Activated CD4-positive, alpha-beta memory T cell treated with anti-CD3 and anti-CD28 coated beads for 36 hours (primary cell): ENCODE measurements around the gene ZBTB16. TPM values are rescaled to one million over a fixed set of nuclear protein-coding genes. Genes with fewer than 3 reads are reported as not detected.

Source experiments
- CTCF ChIA-PET: fragments of 350-600 bp; sonication (Branson Sonifier 250); formaldehyde crosslinking; loops from one replicate; lab custom pipeline; 2021; ENCODE audit warnings: antibody characterized with exemption, inconsistent platforms; lab: Charles Lee
- POLR2A ChIA-PET: fragments of 350-600 bp; sonication (Branson Sonifier 250); formaldehyde crosslinking; loops from one replicate; lab custom pipeline; 2021; ENCODE audit warnings: antibody characterized with exemption; lab: Charles Lee
- DNase-seq: peaks from one replicate; pipeline ENCODE4 v3.0.0-alpha.2; 2020
- H3K27ac Mint-ChIP-seq: one replicate; pipeline ENCODE4 v1.8.0; 2021; ENCODE audit warnings: mixed read lengths
- H3K27me3 Mint-ChIP-seq: one replicate; pipeline ENCODE4 v1.8.0; 2021; ENCODE audit warnings: mixed read lengths
- H3K36me3 Mint-ChIP-seq: one replicate; pipeline ENCODE4 v1.8.0; 2021; ENCODE audit warnings: mixed read lengths
- H3K4me1 Mint-ChIP-seq: one replicate; pipeline ENCODE4 v1.8.0; 2021; ENCODE audit warnings: low read depth, mixed read lengths
- H3K4me3 Mint-ChIP-seq: one replicate; pipeline ENCODE4 v1.8.0; 2021; ENCODE audit warnings: mild to moderate bottlenecking, mixed read lengths
- H3K9me3 Mint-ChIP-seq: one replicate; pipeline ENCODE4 v1.8.0; 2021; ENCODE audit warnings: mixed read lengths
- intact Hi-C: fragments of 100-400 bp; cut with micrococcal nuclease; formaldehyde crosslinking; loops from one replicate; pipeline ENCODE4 v1.15.1; 2023
- total RNA-seq, 2 experiments: library from RNA; stranded (reverse); gene quantifications; one replicate each; pipeline ENCODE4 v1.2.3, GENCODE V29; 2021

ZBTB16 gene
- total RNA-seq, 2 experiments from 2014 or later = 7.7 to 9.7 TPM

GRCh38 chr11:114065094-114065493 lies 5.6 kb downstream of the ZBTB16 start:
- Mint-ChIP-seq H3K4me1 (peaks cover 4% of the 10 kb centered on the region), H3K27me3 (peaks cover 6% of the 10 kb centered on the region), H3K36me3 (no peaks in the 10 kb centered on the region), H3K4me3 (no peak overlapping the region), H3K27ac (no peak overlapping the region), H3K9me3 (no peaks in the 10 kb centered on the region)
- no peak for DNase-seq
- ChIA-PET POLR2A (interaction anchor here (1.7 kb wide), 1 partner anchor 9 kb away, joined by 7 read pairs; no protein-coding TSS in a partner anchor), CTCF (interaction anchor here (3.1 kb wide), 1 partner anchor 196 kb away, joined by 12 read pairs; no protein-coding TSS in a partner anchor)
- intact Hi-C loops = no loop called here

DNA sequence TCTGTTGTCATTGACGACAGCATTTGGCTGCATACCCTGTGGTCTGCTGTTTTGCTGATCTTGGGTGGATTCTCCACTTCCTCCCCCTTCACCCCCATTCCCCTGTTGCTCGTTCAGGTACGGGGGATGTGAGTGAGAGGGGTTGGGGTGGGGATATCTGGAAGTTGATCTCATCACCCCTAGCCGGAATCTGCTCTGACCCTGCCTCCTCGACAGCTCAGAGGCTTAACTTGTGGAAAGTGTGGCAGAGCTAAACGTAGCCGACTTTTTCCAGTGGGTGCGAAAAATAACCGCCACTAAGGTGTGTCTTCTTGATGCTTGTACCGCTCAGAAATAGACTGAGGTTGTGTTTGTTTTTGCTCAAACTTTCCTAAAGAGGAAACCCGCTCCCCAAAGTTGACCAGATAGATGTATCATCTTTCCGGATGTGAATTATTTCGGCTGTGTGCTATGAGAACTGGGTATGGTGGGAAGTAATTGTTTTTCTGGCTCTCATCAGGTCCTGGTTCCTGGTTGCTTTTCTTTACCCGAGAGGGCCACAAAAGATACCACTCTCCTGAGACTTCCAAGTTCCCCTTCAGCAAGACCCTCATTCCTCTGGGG lies 6.6 kb downstream of the ZBTB16 start:
- Mint-ChIP-seq H3K9me3 (no peaks in the 10 kb centered on the region), H3K4me1 (peaks cover 4% of the 10 kb centered on the region), H3K27ac (peak overlapping the region; percentile 85), H3K36me3 (no peaks in the 10 kb centered on the region), H3K4me3 (peak overlapping the region; percentile 49), H3K27me3 (peaks cover 6% of the 10 kb centered on the region)
- DNase-seq = peak; percentile 42
- CTCF ChIA-PET = interaction anchor here (3.1 kb wide), 1 partner anchor 194 kb away, joined by 12 read pairs; no protein-coding TSS in a partner anchor
- POLR2A ChIA-PET = interaction anchor here (1.7 kb wide), 1 partner anchor 8 kb away, joined by 7 read pairs; no protein-coding TSS in a partner anchor
- intact Hi-C loops = no loop called here

GRCh38 chr11:114068327-114068726 lies 8.8 kb downstream of the ZBTB16 start:
- Mint-ChIP-seq H3K4me1 (peaks cover 13% of the 10 kb centered on the region), H3K36me3 (no peaks in the 10 kb centered on the region), H3K4me3 (no peak overlapping the region), H3K27me3 (no peaks in the 10 kb centered on the region), H3K27ac (no peak overlapping the region), H3K9me3 (no peaks in the 10 kb centered on the region)
- intact Hi-C loops = no loop called here
- ChIA-PET POLR2A (no interaction called here), CTCF (no interaction called here)
- DNase-seq = no peak

- ChIA-PET CTCF (interaction anchor here (0.6 to 0.8 kb wide), 2 partner anchors 29 to 122 kb away, joined by 3 read pairs; no protein-coding TSS in a partner anchor), POLR2A (interaction anchor here (0.6 to 1.9 kb wide), 2 partner anchors 9 to 27 kb away, joined by 3 to 4 read pairs; no protein-coding TSS in a partner anchor)
- H3K4me1 Mint-ChIP-seq = peaks cover 29% of the 10 kb centered on the region
- no peak overlapping the region for H3K4me3 Mint-ChIP-seq
- intact Hi-C loops = no loop called here
- H3K9me3 Mint-ChIP-seq = no peaks in the 10 kb centered on the region
- peaks cover 3% of the 10 kb centered on the region for H3K36me3 Mint-ChIP-seq
- DNase-seq = no peak
- no peaks in the 10 kb centered on the region for H3K27me3 Mint-ChIP-seq
- H3K27ac Mint-ChIP-seq = no peak overlapping the region
Measured at GRCh38 chr11:114070464-114071139, 11.1 kb downstream of the ZBTB16 start.

DNA sequence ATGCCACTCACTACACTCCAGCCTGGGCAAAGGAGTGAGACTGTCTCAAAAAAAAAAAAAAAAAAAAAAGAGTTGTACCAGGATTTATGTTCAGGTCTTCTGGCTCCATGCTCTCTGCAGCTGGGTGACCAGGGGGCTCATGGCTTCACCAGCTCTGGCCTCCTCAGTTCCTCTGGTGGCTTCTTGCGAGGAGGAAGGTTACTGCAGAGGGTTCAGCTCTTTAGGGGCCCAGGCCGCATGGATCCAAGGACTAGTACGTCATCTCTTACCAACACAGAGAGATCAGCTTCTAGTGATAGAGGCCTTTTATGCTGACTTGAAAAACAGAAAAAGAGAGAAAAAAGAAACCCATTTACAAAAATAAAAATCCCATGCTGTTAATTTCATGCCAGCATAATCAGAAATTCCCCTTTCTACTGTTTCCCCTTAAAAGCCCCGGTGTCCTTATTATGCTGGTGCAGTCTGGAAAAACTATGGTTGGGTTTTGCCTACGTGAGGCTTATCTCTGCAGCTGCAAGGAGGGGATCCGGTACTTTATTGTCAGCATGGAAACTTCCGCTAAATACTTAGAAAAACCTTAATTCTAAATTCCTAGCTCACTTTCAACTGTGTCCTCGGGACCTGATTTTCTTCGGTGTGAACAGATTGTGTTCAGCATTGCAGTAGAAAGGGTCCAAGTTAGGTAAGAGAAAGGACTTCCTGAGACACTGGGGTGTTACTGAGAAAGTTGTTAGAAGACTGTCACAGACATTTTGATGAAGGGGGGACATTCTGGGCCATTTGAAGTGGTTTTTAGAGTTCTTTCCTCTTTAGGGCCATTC lies 13.7 kb downstream of the ZBTB16 start:
- Mint-ChIP-seq H3K27me3 (no peaks in the 10 kb centered on the region), H3K4me3 (peak overlapping the region; percentile 29), H3K36me3 (peaks cover 3% of the 10 kb centered on the region), H3K9me3 (no peaks in the 10 kb centered on the region), H3K4me1 (peaks cover 50% of the 10 kb centered on the region), H3K27ac (peak overlapping the region; percentile 82)
- POLR2A ChIA-PET = interaction anchor here (1.1 to 2.2 kb wide), 3 partner anchors 8 to 13 kb away, joined by 5 to 9 read pairs (median 7); partner anchors contain the start of gene ZBTB16
- CTCF ChIA-PET = interaction anchor here (1.0 to 1.2 kb wide), 2 partner anchors 13 to 107 kb away, joined by 3 read pairs; no protein-coding TSS in a partner anchor
- no peak for DNase-seq
- intact Hi-C loops = loop anchor here (1.0 kb wide), 1 partner anchor 14 kb away; the partner anchor contains the start of gene ZBTB16

- ChIA-PET CTCF (interaction anchor here (1.0 kb wide), 1 partner anchor 11 kb away, joined by 3 read pairs; no protein-coding TSS in a partner anchor), POLR2A (interaction anchor here (2.2 kb wide), 2 partner anchors 8 to 13 kb away, joined by 7 to 9 read pairs; partner anchors contain the start of gene ZBTB16)
- no peaks in the 10 kb centered on the region for H3K9me3 Mint-ChIP-seq
- H3K36me3 Mint-ChIP-seq = peaks cover 3% of the 10 kb centered on the region
- H3K4me1 Mint-ChIP-seq = peaks cover 57% of the 10 kb centered on the region
- DNase-seq = no peak
- intact Hi-C loops = loop anchor here (1.0 kb wide), 1 partner anchor 15 kb away; the partner anchor contains the start of gene ZBTB16
- peak overlapping the region; percentile 15 for H3K4me3 Mint-ChIP-seq
- H3K27ac Mint-ChIP-seq = peak overlapping the region; percentile 82
- H3K27me3 Mint-ChIP-seq = no peaks in the 10 kb centered on the region
Measured at GRCh38 chr11:114073828-114074381, 14.4 kb downstream of the ZBTB16 start.

DNA sequence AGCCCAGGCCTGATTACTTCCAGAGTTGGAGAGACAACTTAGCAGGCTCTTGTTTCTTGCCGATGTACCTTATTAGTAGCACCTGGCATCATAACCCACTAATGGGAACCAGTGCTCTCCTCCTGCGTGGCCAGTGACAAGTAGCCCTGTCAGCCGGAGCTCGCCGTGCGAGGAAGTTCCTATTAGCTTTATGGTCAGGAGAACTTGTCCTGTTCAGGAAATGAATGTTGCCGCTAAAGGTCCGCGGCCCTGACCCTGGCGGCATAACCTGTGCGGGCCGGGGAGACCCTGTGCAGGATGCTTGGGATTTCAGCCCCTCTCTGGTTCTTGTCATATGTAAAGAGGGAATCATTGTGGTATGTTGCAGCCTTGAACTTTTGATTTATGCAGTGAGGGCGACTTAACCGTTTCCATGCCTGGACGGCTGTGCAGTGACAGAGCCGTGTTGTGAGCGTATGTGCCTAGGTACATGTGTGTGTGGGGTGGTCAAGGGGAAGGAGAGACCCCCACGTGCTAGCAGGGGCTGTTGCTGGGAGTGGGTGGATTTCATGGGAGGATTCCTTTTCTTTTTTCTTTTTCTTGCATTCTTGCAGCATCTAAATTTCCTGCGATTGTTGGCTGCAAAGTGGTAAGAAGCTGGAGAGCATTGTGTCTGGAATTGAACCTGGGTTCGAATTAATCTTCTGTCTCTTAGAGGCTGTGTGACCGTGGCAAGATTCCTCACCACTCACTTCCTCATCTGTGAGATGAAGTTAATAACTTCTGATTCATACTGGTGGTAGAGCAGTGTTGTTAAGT lies 15.2 kb downstream of the ZBTB16 start:
- ChIA-PET POLR2A (interaction anchor here (2.2 kb wide), 1 partner anchor 9 kb away, joined by 7 read pairs; no protein-coding TSS in a partner anchor), CTCF (interaction anchor here (1.0 kb wide), 1 partner anchor 11 kb away, joined by 3 read pairs; no protein-coding TSS in a partner anchor)
- intact Hi-C loops = loop anchor here (5.0 kb wide), 1 partner anchor 108 kb away; no protein-coding TSS in a partner anchor
- no peaks in the 10 kb centered on the region for H3K9me3 Mint-ChIP-seq
- H3K4me3 Mint-ChIP-seq = no peak overlapping the region
- peaks cover 3% of the 10 kb centered on the region for H3K36me3 Mint-ChIP-seq
- peaks cover 64% of the 10 kb centered on the region for H3K4me1 Mint-ChIP-seq
- H3K27ac Mint-ChIP-seq = peak overlapping the region; percentile 82
- H3K27me3 Mint-ChIP-seq = no peaks in the 10 kb centered on the region
- no peak for DNase-seq

GRCh38 chr11:114075344-114075610 lies 15.8 kb downstream of the ZBTB16 start:
- Mint-ChIP-seq H3K27me3 (no peaks in the 10 kb centered on the region), H3K36me3 (peaks cover 3% of the 10 kb centered on the region), H3K27ac (peak overlapping the region; percentile 82), H3K4me3 (no peak overlapping the region), H3K9me3 (no peaks in the 10 kb centered on the region), H3K4me1 (peaks cover 70% of the 10 kb centered on the region)
- intact Hi-C loops = loop anchor here (5.0 kb wide), 1 partner anchor 107 kb away; no protein-coding TSS in a partner anchor
- POLR2A ChIA-PET = interaction anchor here (2.2 kb wide), 1 partner anchor 10 kb away, joined by 7 read pairs; no protein-coding TSS in a partner anchor
- CTCF ChIA-PET = no interaction called here
- no peak for DNase-seq

DNA sequence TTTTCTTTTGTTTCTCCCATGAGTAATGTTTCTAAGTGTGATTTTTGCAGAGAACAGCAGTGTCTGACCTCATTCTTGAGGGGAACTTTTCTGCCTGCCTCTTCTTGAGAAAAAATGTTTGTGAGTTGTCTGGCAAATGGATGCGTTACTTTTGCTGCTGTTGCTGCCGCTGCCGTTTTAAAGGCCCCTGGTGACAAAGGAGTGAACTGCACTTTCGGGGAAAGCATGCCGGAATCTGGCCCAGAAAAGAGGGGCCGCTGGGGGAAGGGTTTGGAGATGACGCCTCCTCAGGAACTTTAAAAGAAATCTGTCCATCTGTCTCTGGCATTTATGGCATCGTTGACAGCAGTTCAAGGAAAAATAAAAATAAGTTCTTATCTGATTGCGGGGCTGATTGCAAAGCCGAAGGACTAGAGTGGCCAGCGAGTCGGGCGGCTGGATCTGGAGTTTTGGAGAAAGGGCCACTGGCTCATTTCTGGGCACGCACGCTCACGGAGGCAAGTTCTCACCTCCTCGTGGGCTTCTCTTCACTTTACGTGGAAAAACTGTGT lies 16.5 kb downstream of the ZBTB16 start:
- Mint-ChIP-seq H3K4me3 (peak overlapping the region; percentile 20), H3K27me3 (no peaks in the 10 kb centered on the region), H3K36me3 (peaks cover 3% of the 10 kb centered on the region), H3K9me3 (no peaks in the 10 kb centered on the region), H3K27ac (peak overlapping the region; percentile 73), H3K4me1 (peaks cover 76% of the 10 kb centered on the region)
- intact Hi-C loops = loop anchor here (5.0 kb wide), 1 partner anchor 106 kb away; no protein-coding TSS in a partner anchor
- DNase-seq = peak; percentile 60
- POLR2A ChIA-PET = no interaction called here
- CTCF ChIA-PET = no interaction called here

DNA sequence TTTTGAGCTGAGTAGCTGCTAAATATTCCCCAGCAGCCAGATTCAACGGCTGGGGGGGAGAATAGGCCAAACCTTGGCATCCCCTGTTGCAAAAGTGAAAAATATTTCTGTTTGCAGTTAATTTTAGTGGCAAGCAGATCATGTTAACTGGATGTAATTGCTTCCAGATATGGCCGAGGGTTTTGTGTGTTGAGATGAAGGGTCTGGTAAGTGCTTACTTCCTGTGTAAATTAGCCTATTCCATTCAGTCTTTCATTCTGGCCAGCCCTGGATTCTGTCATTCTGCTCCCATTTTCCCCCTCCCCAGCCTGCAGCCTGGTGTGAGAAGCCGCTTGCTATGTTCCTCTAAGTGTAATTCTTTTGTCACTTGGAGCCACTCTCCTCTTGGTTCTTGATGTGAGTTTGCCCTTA lies 17.4 kb downstream of the ZBTB16 start:
- peaks cover 3% of the 10 kb centered on the region for H3K36me3 Mint-ChIP-seq
- POLR2A ChIA-PET = no interaction called here
- peaks cover 76% of the 10 kb centered on the region for H3K4me1 Mint-ChIP-seq
- intact Hi-C loops = loop anchor here (5.0 kb wide), 1 partner anchor 105 kb away; no protein-coding TSS in a partner anchor
- H3K27ac Mint-ChIP-seq = peak overlapping the region; percentile 73
- no peaks in the 10 kb centered on the region for H3K27me3 Mint-ChIP-seq
- no peak for DNase-seq
- peak overlapping the region; percentile 70 for H3K4me3 Mint-ChIP-seq
- H3K9me3 Mint-ChIP-seq = no peaks in the 10 kb centered on the region
- CTCF ChIA-PET = no interaction called here
